ENCODE data around the gene IL22. TPM values are rescaled to one million over a fixed set of nuclear protein-coding genes. Genes with fewer than 3 reads are reported as not detected.

IL22 gene
- total RNA-seq, 1 donor from 2014 or later, result not detected

- DNase-seq, result no peak
- Mint-ChIP-seq H3K27me3 (ENCODE audit: unreplicated experiment) (no peaks in the 10 kb centered on the region), H3K4me3 (ENCODE audit: unreplicated experiment) (no peak overlapping the region), H3K4me1 (ENCODE audit: low read depth, unreplicated experiment) (peaks cover 4% of the 10 kb centered on the region), H3K9me3 (ENCODE audit: unreplicated experiment) (no peaks in the 10 kb centered on the region), H3K36me3 (ENCODE audit: unreplicated experiment) (no peaks in the 10 kb centered on the region), H3K27ac (ENCODE audit: unreplicated experiment) (no peak overlapping the region)
- no peak for TF ChIP-seq CTCF (IDR thresholded peaks at IDR 0.05; ENCODE audit: partially characterized antibody, unreplicated experiment)
Measured at GRCh38 chr12:68239309-68239982, 14.0 kb downstream of the IL22 start.

- TF ChIP-seq CTCF (IDR thresholded peaks at IDR 0.05; ENCODE audit: partially characterized antibody, unreplicated experiment), result no peak
- Mint-ChIP-seq H3K4me3 (ENCODE audit: unreplicated experiment) (no peak overlapping the region), H3K27me3 (ENCODE audit: unreplicated experiment) (no peaks in the 10 kb centered on the region), H3K27ac (ENCODE audit: unreplicated experiment) (peak overlapping the region; percentile 16), H3K4me1 (ENCODE audit: low read depth, unreplicated experiment) (peaks cover 4% of the 10 kb centered on the region), H3K9me3 (ENCODE audit: unreplicated experiment) (no peaks in the 10 kb centered on the region), H3K36me3 (ENCODE audit: unreplicated experiment) (no peaks in the 10 kb centered on the region)
- DNase-seq, result no peak
Measured at GRCh38 chr12:68237619-68238018, 15.8 kb downstream of the IL22 start.

- Mint-ChIP-seq H3K36me3 (ENCODE audit: unreplicated experiment) (no peaks in the 10 kb centered on the region), H3K4me3 (ENCODE audit: unreplicated experiment) (no peak overlapping the region), H3K4me1 (ENCODE audit: low read depth, unreplicated experiment) (peaks cover 4% of the 10 kb centered on the region), H3K9me3 (ENCODE audit: unreplicated experiment) (no peaks in the 10 kb centered on the region), H3K27me3 (ENCODE audit: unreplicated experiment) (no peaks in the 10 kb centered on the region), H3K27ac (ENCODE audit: unreplicated experiment) (peak overlapping the region; percentile 16)
- no peak for TF ChIP-seq CTCF (IDR thresholded peaks at IDR 0.05; ENCODE audit: partially characterized antibody, unreplicated experiment)
- DNase-seq, result no peak
Measured at GRCh38 chr12:68237078-68237477, 16.3 kb downstream of the IL22 start.

GRCh38 chr12:68236421-68237059 is 16.9 kb downstream of the IL22 start:
- Mint-ChIP-seq H3K4me3 (ENCODE audit: unreplicated experiment) (no peak overlapping the region), H3K27me3 (ENCODE audit: unreplicated experiment) (no peaks in the 10 kb centered on the region), H3K9me3 (ENCODE audit: unreplicated experiment) (no peaks in the 10 kb centered on the region), H3K4me1 (ENCODE audit: low read depth, unreplicated experiment) (peaks cover 4% of the 10 kb centered on the region), H3K27ac (ENCODE audit: unreplicated experiment) (no peak overlapping the region), H3K36me3 (ENCODE audit: unreplicated experiment) (no peaks in the 10 kb centered on the region)
- no peak for DNase-seq
- no peak for TF ChIP-seq CTCF (IDR thresholded peaks at IDR 0.05; ENCODE audit: partially characterized antibody, unreplicated experiment)

- DNase-seq, result no peak
- Mint-ChIP-seq H3K27me3 (ENCODE audit: unreplicated experiment) (no peaks in the 10 kb centered on the region), H3K4me3 (ENCODE audit: unreplicated experiment) (no peak overlapping the region), H3K27ac (ENCODE audit: unreplicated experiment) (no peak overlapping the region), H3K4me1 (ENCODE audit: low read depth, unreplicated experiment) (peaks cover 4% of the 10 kb centered on the region), H3K36me3 (ENCODE audit: unreplicated experiment) (no peaks in the 10 kb centered on the region), H3K9me3 (ENCODE audit: unreplicated experiment) (no peaks in the 10 kb centered on the region)
- no peak for TF ChIP-seq CTCF (IDR thresholded peaks at IDR 0.05; ENCODE audit: partially characterized antibody, unreplicated experiment)
Measured at GRCh38 chr12:68235576-68235975, 17.8 kb downstream of the IL22 start.

Measured in glutamatergic neuron (in vitro differentiated cells).